ENCODE measurements around the gene P2RY8.
A peak's percentile ranks its signal among the peaks of the same experiment; 100 is the strongest.
"Not testable (repeated sequence)": the region's sequence is repeated elsewhere in the genome, so short reads cannot be mapped to it uniquely, and the experiment has no call there.

Gene P2RY8

GRCh38 chrX:1462596-1463251 lies 74.3 kb downstream of the P2RY8 start:
- peak; percentile 93 for DNase-seq

- no peak for DNase-seq
Observed at GRCh38 chrX:1462110-1462509, 74.9 kb downstream of the P2RY8 start.

- no peak for DNase-seq
Observed at GRCh38 chrX:1455948-1456280, 81.1 kb downstream of the P2RY8 start.

GRCh38 chrX:1453951-1454785 lies 82.8 kb downstream of the P2RY8 start:
- DNase-seq: peak; percentile 92

GRCh38 chrX:1453395-1453783 lies 83.6 kb downstream of the P2RY8 start:
- no peak for DNase-seq

GRCh38 chrX:1452516-1453394 lies 84.2 kb downstream of the P2RY8 start, which contains the start of gene ASMTL:
Gene ASMTL (minus strand): TSS chrX:1452909. CDS start chrX:1452840, 69 bp downstream.
- peak; percentile 100 for DNase-seq

- no peak for DNase-seq
Observed at GRCh38 chrX:1451661-1452515, 85.1 kb downstream of the P2RY8 start.

- no peak for DNase-seq
Observed at GRCh38 chrX:1451251-1451660, 85.7 kb downstream of the P2RY8 start.

- DNase-seq: no peak
Observed at GRCh38 chrX:1450361-1451161, 86.4 kb downstream of the P2RY8 start.

- no peak for DNase-seq
Observed at GRCh38 chrX:1449823-1450149, 87.2 kb downstream of the P2RY8 start.

GRCh38 chrX:1449036-1449822 lies 87.8 kb downstream of the P2RY8 start:
- DNase-seq: no peak

GRCh38 chrX:1448573-1449001 lies 88.4 kb downstream of the P2RY8 start:
- not testable (repeated sequence) for DNase-seq

- not testable (repeated sequence) for DNase-seq
Observed at GRCh38 chrX:1447969-1448572, 88.9 kb downstream of the P2RY8 start.

- DNase-seq: not testable (repeated sequence)
Observed at GRCh38 chrX:1446984-1447968, 89.7 kb downstream of the P2RY8 start.

- no peak for DNase-seq
Observed at GRCh38 chrX:1444561-1445500, 92.2 kb downstream of the P2RY8 start.

- no peak for DNase-seq
Observed at GRCh38 chrX:1443496-1444075, 93.4 kb downstream of the P2RY8 start.

GRCh38 chrX:1442724-1443367 lies 94.1 kb downstream of the P2RY8 start:
- DNase-seq: no peak

Measured in activated CD4-positive, alpha-beta T cell treated with anti-CD3 and anti-CD28 coated beads, Interleukin-10, Interleukin-2, amounts not matched to agents 100 ng/mL and 50 ng/mL, durations not matched to agents 16 hours and 8 hours (primary cell).